H1 (cell line): ENCODE measurements around the gene SPINDOC. TPM values are rescaled to one million over a fixed set of nuclear protein-coding genes. Genes with fewer than 3 reads are reported as not detected.
A peak's percentile ranks its signal among the peaks of the same experiment; 100 is the strongest.

Source experiments
- ATF3 ChIP-seq: IDR thresholded peaks from 2 replicates; pipeline ENCODE4 v1.6.1; 2011; ENCODE audit warnings: low read depth, mild to moderate bottlenecking, low read length; ENCODE audit not compliant: insufficient read depth
- CHD1 ChIP-seq: IDR thresholded peaks from 2 replicates; pipeline ENCODE4 v1.6.1; 2012; ENCODE audit warnings: low read depth, low read length, improper control_type of control experiment
- CHD2 ChIP-seq: IDR thresholded peaks from 2 replicates; pipeline ENCODE4 v1.6.1; 2012; ENCODE audit warnings: low read length, improper control_type of control experiment
- EGR1 ChIP-seq: IDR thresholded peaks from 2 replicates; pipeline ENCODE4 v1.6.1; 2011; ENCODE audit warnings: low read depth, low read length, borderline replicate concordance
- GABPA ChIP-seq: IDR thresholded peaks from 2 replicates; pipeline ENCODE4 v1.6.1; 2011; ENCODE audit warnings: mild to moderate bottlenecking, low read length, moderate library complexity, borderline replicate concordance; ENCODE audit not compliant: insufficient read depth
- HDAC6 ChIP-seq: IDR thresholded peaks from one replicate; pipeline ENCODE4 v1.7.1; 2012; ENCODE audit warnings: low read depth, mild to moderate bottlenecking, inconsistent platforms, low read length, moderate library complexity
- RAD21 ChIP-seq, 2 experiments: IDR thresholded peaks in 1 of 2; conservative IDR thresholded peaks in 1 of 2; 2 replicates each; pipeline ENCODE4 v1.6.1; 2011; ENCODE audit warnings: low read depth in 2 of 2, low read length in 2 of 2, improper control_type of control experiment in 1 of 2, inconsistent platforms in 1 of 2, mild to moderate bottlenecking in 1 of 2, moderate library complexity in 1 of 2
- RBBP5 ChIP-seq: IDR thresholded peaks from 2 replicates; pipeline ENCODE4 v1.7.1; 2012; ENCODE audit warnings: low read depth, mild to moderate bottlenecking, inconsistent platforms, low read length, moderate library complexity, borderline replicate concordance
- SUZ12 ChIP-seq: fragments of 200-600 bp; sonication (generic); IDR thresholded peaks from 2 replicates; pipeline ENCODE4 v1.6.1; 2012; ENCODE audit warnings: mild to moderate bottlenecking, inconsistent platforms, low read length, moderate library complexity, mixed read lengths
- TAF7 ChIP-seq: optimal IDR thresholded peaks from 2 replicates; pipeline ENCODE3; 2011; ENCODE audit warnings: low read depth, mild to moderate bottlenecking, inconsistent platforms, low read length, moderate library complexity, borderline replicate concordance
- YY1 ChIP-seq: IDR thresholded peaks from 2 replicates; pipeline ENCODE4 v1.6.1; 2011; ENCODE audit warnings: low read depth, mild to moderate bottlenecking, low read length
- polyA plus RNA-seq, 7 experiments: library from polyadenylated mRNA; depleted of rRNA in 3 of 7; stranded (reverse) in 5 of 7; unstranded in 2 of 7; fragments of >200 nt in 5 of 7; fragments of 200-250 nt in 2 of 7; gene quantifications; 1 replicate in 5 of 7; 2 replicates in 1 of 7; 4 replicates in 1 of 7; pipeline versions ENCODE4 v1.2.1 to v1.2.3, GENCODE V29; 2011 to 2013; ENCODE audit warnings: missing spikeins in 2 of 7, mixed read lengths in 2 of 7
- total RNA-seq: library from RNA; stranded (reverse); fragmentation: NEBNext Ultra II Directional; extraction: Animal tissue kit (Norgen Biotek cat#: 25700); gene quantifications from 2 replicates; pipeline ENCODE4 v1.2.1, GENCODE V29; 2021
- TF ChIP-seq, protein P1 (sequence below): IDR thresholded peaks from 2 replicates; pipeline ENCODE4 v1.6.1; 2012; ENCODE audit warnings: low read length, inconsistent platforms

Gene SPINDOC
- total and polyA plus RNA-seq, 2 of the 8 experiments (the other 6 are each of a cell fraction or from before 2014, with no cell fraction given): 78.7 to 99.7 TPM

GRCh38 chr11:63768237-63769041 is 44.8 kb upstream of the SPINDOC start, which contains the start of gene ZFTA (continued):
- TF ChIP-seq SUZ12: no peak
- peak; percentile 58; the same call in 1 of the 2 replicates for TF ChIP-seq EGR1
- TF ChIP-seq RAD21 (IDR thresholded peaks at IDR 0.05 in 1 of 2, conservative IDR thresholded peaks at IDR 0.05 in 1 of 2; ENCODE audit: low read depth in 2 of 2, low read length in 2 of 2): peak; percentile 55 to 78; a peak in 3 of 4 replicates
- TF ChIP-seq TAF7: peak; percentile 21
- TF ChIP-seq HDAC6: no peak
- TF ChIP-seq CHD2: peak; percentile 37; the same call in 1 of the 2 replicates
- TF ChIP-seq YY1: no peak
- 0 out of 2 replicates have a peak, but pooled peaks have one; percentile 11 for TF ChIP-seq RBBP5
- TF ChIP-seq ATF3: no peak
- TF ChIP-seq GABPA: peak; percentile 20; the same call in 1 of the 2 replicates
- TF ChIP-seq CHD1: no peak
- TF ChIP-seq, protein P1, sequence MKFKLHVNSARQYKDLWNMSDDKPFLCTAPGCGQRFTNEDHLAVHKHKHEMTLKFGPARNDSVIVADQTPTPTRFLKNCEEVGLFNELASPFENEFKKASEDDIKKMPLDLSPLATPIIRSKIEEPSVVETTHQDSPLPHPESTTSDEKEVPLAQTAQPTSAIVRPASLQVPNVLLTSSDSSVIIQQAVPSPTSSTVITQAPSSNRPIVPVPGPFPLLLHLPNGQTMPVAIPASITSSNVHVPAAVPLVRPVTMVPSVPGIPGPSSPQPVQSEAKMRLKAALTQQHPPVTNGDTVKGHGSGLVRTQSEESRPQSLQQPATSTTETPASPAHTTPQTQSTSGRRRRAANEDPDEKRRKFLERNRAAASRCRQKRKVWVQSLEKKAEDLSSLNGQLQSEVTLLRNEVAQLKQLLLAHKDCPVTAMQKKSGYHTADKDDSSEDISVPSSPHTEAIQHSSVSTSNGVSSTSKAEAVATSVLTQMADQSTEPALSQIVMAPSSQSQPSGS: no peak
